ENCODE results near the gene VDAC1. TPM values are rescaled to one million over a fixed set of nuclear protein-coding genes. Genes with fewer than 3 reads are reported as not detected.

Gene VDAC1
- total RNA-seq (10 to 100 TPM; 41.1 to 95.1 (median 89.9) TPM), polyA plus RNA-seq (100 to 1,000 TPM in 1 of 2 donors, 10 to 100 TPM in 1; 50.0 to 171 TPM)
- long read RNA-seq, donor 1, transcript VDAC1-203 (9 exons, 1,873 nt): major isoform, 765 of 1,037 reads
- long read RNA-seq, donor 1, transcript VDAC1-205 (6 exons, 831 nt): minor isoform, 8 of 1,037 reads
- long read RNA-seq, donor 1, transcript VDAC1-201 (9 exons, 1,953 nt): minor isoform, 23 of 1,037 reads
- long read RNA-seq, donor 1, transcript VDAC1-202 (9 exons, 1,807 nt): minor isoform, 170 of 1,037 reads
- long read RNA-seq, donor 1, partial matches to known transcripts: 36 of 1,037 reads
- long read RNA-seq, donor 1, other reads (novel, unspliced or antisense): 33 of 1,037 reads
- long read RNA-seq, donor 2, transcript VDAC1-207 (4 exons, 635 nt): minor isoform, 31 of 73 reads
- long read RNA-seq, donor 2, transcript VDAC1-203 (9 exons, 1,873 nt): major isoform, 34 of 73 reads
- long read RNA-seq, donor 2, partial matches to known transcripts: 0 of 73 reads
- long read RNA-seq, donor 2, other reads (novel, unspliced or antisense): 0 of 73 reads
- long read RNA-seq, donor 3, transcript VDAC1-201 (9 exons, 1,953 nt): minor isoform, 6 of 185 reads
- long read RNA-seq, donor 3, transcript VDAC1-203 (9 exons, 1,873 nt): major isoform, 139 of 185 reads
- long read RNA-seq, donor 3, transcript VDAC1-202 (9 exons, 1,807 nt): minor isoform, 22 of 185 reads
- long read RNA-seq, donor 3, partial matches to known transcripts: 6 of 185 reads
- long read RNA-seq, donor 3, other reads (novel, unspliced or antisense): 10 of 185 reads

DNA sequence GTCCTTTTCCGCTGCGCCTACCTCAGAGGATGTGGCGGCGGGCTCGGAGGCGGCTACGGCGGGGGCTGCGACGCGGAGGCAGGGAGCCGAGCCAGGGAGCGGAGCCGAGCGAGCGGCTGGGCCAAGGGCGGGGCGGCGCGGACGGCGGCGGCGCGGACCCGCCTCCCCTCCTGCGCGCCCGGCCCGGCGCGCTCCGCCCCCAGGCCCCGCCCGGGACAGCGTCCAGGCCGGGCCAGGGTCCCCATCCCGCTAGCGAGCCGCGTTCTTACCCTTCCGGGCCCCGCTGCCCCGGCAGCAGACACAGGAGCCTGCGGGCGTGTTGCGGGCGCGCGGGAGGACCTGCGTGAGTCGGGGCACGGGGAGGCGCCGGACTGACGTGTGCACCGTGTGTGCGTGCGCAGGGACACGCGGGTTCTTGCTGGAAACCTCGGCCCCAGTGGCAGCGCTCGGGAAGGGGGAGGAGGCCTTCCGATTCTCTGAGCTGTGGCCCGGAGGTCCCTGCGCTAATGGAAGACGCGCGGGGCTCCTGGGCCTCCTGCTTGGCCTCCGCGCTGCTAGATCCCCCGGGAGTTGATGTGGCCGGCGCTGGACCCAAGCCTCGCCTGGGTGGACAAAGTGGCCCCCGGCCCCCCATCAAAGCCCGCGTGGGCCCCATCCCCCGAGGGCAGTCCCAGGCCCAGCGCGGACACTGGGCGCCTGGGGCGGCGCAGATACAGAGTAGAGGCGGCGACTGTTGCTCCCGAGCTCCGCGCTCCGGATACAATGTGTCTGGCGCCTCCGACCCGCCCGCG lies at the start of gene VDAC1:
Gene VDAC1, minus strand, starts transcription at position 350 of the 791 bp plus-strand sequence. CDS start 11,963 bp downstream, outside the sequence.
- DNase-seq: peak; percentile 77 to 88 (median 85)
- peak within 1 kb of the TSS; percentile 69 for H3K4me3 ChIP-seq
- no peaks in the 10 kb centered on the region for H3K9me3 ChIP-seq
- peak within 1 kb of the TSS; percentile 99 to 100 for H3K27ac ChIP-seq
- peaks cover 16% of the 10 kb centered on the region for H3K4me1 ChIP-seq (ENCODE audit: insufficient read depth)
- 0% methylated on average over 21 to 96 of the region's 96 CpGs for WGBS, 3 donors
- H3K36me3 ChIP-seq: no peaks in the 10 kb centered on the region
- H3K27me3 ChIP-seq: no peaks in the 10 kb centered on the region
- TF ChIP-seq CTCF (IDR thresholded peaks at IDR 0.05): peak in 2 of 3 donors; percentile 20 to 29
- peak; percentile 21 for TF ChIP-seq EP300 (IDR thresholded peaks at IDR 0.05)
- peak; percentile 77 for TF ChIP-seq POLR2A (IDR thresholded peaks at IDR 0.05)
- intact Hi-C loops (cut with DNase I): loop anchor here in 1 of 4 donors (2.0 kb wide), 1 partner anchor 36 kb away; the partner anchor contains the start of gene C5orf15

GRCh38 chr5:134053840-134054338 lies 49.1 kb upstream of the VDAC1 start:
- intact Hi-C loops (cut with DNase I): no loop called here
- no peak for TF ChIP-seq EP300 (IDR thresholded peaks at IDR 0.05)
- TF ChIP-seq CTCF (IDR thresholded peaks at IDR 0.05): no peak
- TF ChIP-seq POLR2A (IDR thresholded peaks at IDR 0.05): no peak
- no peaks in the 10 kb centered on the region for H3K9me3 ChIP-seq
- H3K36me3 ChIP-seq: no peaks in the 10 kb centered on the region
- DNase-seq: no peak
- no peak overlapping the region for H3K4me3 ChIP-seq
- WGBS, 3 donors: 42 to 55% (median 50%) methylated on average over 5 of the region's 5 CpGs
- H3K4me1 ChIP-seq (ENCODE audit: insufficient read depth): no peaks in the 10 kb centered on the region
- H3K27ac ChIP-seq: no peak overlapping the region
- H3K27me3 ChIP-seq: no peaks in the 10 kb centered on the region

DNA sequence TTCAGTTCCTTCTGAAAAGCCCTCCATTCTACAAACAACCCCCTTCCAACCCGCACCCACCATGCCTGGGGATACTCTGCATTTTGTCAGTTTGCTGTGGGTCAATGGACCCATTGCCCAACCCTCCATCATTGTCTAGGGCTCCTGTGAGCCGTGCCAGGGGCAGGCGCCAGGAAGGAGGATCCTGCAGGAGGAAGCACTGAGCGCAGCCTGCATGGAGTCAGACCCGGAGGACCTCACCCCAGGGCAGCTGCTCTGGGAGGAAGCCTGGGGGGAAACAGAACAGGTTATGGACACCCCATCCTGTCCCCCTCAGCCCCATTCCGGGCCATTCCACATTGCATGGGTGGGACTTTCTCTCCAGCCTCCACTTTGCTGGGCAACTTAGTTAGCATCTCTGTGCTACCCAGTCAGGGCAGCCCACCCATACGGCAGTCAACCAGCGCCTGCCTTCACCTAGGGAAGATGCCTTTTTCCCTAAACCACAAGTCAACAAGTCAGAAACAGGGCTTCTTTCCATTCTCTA lies 48.6 kb upstream of the VDAC1 start:
- Histone ChIP-seq H3K4me3 (no peak overlapping the region), H3K27ac (no peak overlapping the region), H3K9me3 (no peaks in the 10 kb centered on the region), H3K27me3 (no peaks in the 10 kb centered on the region), H3K36me3 (no peaks in the 10 kb centered on the region), H3K4me1 (ENCODE audit: insufficient read depth) (no peaks in the 10 kb centered on the region)
- TF ChIP-seq EP300 (IDR thresholded peaks at IDR 0.05) (no peak), CTCF (IDR thresholded peaks at IDR 0.05) (no peak), POLR2A (IDR thresholded peaks at IDR 0.05) (no peak)
- intact Hi-C loops (cut with DNase I): no loop called here
- 70 to 77% (median 74%) methylated on average over 8 of the region's 8 CpGs for WGBS, 3 donors
- DNase-seq: no peak

DNA sequence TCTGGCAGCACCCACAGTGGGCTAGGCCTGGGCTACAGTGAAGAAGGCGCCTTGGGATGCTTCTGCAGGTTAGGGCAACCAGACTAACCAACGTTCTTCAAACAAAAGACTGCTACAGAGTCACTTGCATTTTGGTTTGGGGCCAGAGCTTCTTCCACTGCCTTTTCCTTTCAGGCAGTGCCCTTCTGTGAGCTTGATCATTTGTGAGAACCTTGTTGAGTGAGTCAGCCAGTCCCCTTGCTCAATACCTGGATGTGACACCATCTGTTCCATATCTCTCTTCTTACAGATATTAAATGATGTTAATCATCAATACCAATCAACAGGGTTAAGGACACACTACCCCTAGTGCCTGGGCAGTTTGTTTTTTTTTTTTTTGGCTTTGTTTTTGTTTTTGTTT lies 46.5 kb upstream of the VDAC1 start:
- no peaks in the 10 kb centered on the region for H3K4me1 ChIP-seq (ENCODE audit: insufficient read depth)
- H3K27me3 ChIP-seq: no peaks in the 10 kb centered on the region
- no peaks in the 10 kb centered on the region for H3K36me3 ChIP-seq
- no peak for DNase-seq
- TF ChIP-seq EP300 (IDR thresholded peaks at IDR 0.05) (no peak), CTCF (IDR thresholded peaks at IDR 0.05) (no peak)
- no peak overlapping the region for H3K27ac ChIP-seq
- WGBS, 3 donors: 77 to 83% (median 81%) methylated on average over 2 of the region's 2 CpGs
- no peak overlapping the region for H3K4me3 ChIP-seq
- intact Hi-C loops (cut with DNase I): no loop called here
- no peaks in the 10 kb centered on the region for H3K9me3 ChIP-seq
